ENCODE data around the gene ESYT1.

Gene ESYT1

DNA sequence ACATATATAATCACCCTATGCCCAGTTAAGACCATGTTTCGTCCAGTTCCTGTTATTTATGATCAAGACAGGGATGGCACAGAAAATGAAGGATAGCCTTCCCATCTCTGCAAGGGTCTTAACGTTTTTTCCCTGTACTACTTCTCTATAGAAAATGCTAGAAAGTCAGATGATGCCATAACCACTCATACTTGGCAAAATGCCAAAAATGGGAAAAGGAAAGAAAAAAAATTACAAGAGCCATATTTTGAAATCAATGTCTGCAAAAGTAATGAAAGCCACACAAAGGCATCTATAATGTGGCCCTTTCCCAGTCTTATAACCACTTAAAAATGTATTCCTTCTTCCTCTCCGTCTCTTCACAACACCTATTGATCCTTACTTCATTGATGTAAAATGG, 22.5 kb downstream of the ESYT1 start:
- TF ChIP-seq, protein P1, sequence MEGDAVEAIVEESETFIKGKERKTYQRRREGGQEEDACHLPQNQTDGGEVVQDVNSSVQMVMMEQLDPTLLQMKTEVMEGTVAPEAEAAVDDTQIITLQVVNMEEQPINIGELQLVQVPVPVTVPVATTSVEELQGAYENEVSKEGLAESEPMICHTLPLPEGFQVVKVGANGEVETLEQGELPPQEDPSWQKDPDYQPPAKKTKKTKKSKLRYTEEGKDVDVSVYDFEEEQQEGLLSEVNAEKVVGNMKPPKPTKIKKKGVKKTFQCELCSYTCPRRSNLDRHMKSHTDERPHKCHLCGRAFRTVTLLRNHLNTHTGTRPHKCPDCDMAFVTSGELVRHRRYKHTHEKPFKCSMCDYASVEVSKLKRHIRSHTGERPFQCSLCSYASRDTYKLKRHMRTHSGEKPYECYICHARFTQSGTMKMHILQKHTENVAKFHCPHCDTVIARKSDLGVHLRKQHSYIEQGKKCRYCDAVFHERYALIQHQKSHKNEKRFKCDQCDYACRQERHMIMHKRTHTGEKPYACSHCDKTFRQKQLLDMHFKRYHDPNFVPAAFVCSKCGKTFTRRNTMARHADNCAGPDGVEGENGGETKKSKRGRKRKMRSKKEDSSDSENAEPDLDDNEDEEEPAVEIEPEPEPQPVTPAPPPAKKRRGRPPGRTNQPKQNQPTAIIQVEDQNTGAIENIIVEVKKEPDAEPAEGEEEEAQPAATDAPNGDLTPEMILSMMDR (IDR thresholded peaks at IDR 0.05; ENCODE audit: insufficient read depth, low read depth, low read length, missing control alignments) = no peak
- no peak overlapping the region for H3K4me3 ChIP-seq (ENCODE audit: low read depth, low read length)
- DNase-seq (ENCODE audit: low read depth) = no peak

DNA sequence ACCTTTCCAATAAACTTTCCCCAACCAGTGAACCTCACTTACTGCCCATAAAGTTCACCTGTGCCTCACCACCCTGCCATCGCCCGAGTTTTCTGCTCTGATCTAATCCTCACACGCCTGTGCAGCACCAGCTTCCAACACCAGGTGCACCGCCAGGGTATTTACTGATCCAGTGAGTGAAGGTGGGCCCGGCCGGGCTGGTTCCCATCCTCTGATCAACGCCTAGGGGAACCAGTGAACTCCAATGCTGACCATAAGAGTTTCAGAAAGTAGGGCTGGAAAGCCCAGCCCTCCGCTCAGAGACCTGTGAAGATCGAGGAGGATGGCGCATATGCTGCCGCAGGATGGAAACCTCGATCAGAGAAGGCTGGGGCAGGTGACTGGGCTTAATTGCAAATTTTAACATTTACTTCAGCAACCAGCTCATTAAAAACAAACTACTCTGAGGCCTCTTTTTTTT, 23.6 kb downstream of the ESYT1 start:
- DNase-seq (ENCODE audit: low read depth) = peak; percentile 85
- H3K4me3 ChIP-seq (ENCODE audit: low read depth, low read length) = peak overlapping the region; percentile 85
- TF ChIP-seq, protein P1 (IDR thresholded peaks at IDR 0.05; ENCODE audit: insufficient read depth, low read depth, low read length, missing control alignments) = peak; percentile 57

DNA sequence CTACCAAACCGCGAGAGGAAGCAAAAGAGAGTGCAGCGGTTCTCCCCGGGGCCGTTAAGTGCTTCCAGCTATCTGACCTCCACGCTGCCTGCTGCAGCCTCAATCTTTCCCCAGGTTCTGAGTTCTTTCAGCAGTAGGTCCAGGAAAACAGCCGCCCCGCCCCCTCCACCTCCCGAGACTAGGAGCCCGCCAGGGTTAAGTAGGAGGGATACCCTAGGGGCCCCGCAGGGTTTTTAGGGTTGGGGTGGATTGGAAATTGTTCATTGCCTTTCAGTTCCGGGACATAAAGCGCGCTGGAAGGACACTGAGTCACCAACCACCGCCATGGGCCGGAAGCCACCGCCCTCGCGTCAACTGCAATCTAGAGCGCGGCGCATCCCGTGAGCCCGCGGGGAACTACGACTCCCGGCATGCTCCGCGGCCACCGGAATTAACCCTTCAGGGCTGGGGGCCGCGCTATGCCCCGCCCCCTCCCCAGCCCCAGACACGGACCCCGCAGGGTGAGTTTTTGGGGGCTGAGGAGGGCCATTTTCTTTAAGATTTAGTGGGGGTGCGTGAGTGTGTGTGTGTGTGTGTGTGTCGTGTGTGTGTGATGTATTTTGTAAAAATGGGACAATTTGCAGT, 24.2 kb downstream of the ESYT1 start, which contains the start of gene MYL6B:
Gene MYL6B, plus strand, starts transcription at position 456 of the 624 bp plus-strand sequence. CDS start 1,332 bp downstream, outside the sequence.
- TF ChIP-seq, protein P1 (IDR thresholded peaks at IDR 0.05; ENCODE audit: insufficient read depth, low read depth, low read length, missing control alignments) = no peak
- DNase-seq (ENCODE audit: low read depth) = peak; percentile 95
- H3K4me3 ChIP-seq (ENCODE audit: low read depth, low read length) = peak within 1 kb of the TSS; percentile 85

DNA sequence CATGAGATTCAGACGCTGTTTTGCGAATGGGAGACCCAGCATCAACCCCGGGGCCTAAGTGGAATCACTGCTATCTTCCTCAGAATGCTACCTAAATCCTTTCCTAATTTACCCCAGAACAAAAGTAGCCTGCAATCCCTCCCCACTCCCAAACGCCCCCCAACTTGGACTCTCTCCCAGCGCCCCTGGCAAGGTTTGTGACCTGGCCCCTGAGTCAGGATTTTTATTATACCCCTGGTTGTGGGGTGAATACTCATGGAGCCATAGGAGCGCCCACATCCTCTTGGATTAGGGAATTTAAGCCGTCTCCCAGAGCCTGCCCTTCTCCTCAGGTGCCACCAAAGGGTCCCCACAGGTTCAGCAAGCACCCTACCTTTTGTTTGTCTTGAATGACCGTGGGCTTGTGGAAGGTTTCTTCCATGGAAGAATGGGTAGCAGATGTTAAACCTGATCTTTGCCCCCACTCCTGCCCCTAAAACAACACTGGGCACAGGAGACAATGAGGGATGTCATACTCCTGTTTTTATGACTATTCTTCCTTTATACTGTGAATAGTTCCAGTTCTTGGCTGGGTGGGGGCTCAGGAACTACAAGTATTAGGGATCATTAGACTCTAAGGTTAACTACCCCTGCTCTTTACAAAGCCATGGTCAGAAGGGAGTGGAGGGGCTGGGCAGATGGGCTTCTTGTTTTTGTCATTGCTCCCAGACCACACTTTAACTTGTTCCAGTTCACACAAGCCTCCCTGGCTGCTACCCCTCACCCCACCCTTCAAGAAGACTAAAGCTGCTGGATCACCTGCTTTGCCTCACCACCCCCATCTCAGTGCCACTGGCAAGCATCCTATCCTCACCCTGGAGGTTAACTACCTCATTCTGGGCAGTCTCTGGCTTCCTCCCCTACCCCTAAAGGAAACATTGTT, 24.9 kb downstream of the ESYT1 start:
- DNase-seq (ENCODE audit: low read depth) = no peak
- peak overlapping the region; percentile 85 for H3K4me3 ChIP-seq (ENCODE audit: low read depth, low read length)
- TF ChIP-seq, protein P1 (IDR thresholded peaks at IDR 0.05; ENCODE audit: insufficient read depth, low read depth, low read length, missing control alignments) = no peak

DNA sequence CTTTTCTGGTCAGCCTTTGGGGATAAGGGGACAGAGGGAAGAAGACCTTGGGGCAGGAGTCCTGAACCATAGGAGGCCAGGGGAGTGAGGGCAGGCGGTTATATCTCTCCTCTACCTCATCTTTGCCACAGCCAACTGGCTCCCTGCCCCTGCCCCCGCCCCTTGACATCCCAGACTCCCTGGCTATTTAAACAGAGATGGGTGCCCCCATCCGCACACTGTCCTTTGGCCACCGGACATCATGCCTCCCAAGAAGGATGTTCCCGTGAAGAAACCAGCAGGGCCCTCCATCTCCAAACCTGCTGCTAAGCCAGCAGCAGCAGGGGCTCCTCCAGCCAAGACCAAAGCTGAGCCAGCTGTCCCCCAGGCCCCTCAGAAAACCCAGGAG, 25.6 kb downstream of the ESYT1 start:
- TF ChIP-seq, protein P1 (IDR thresholded peaks at IDR 0.05; ENCODE audit: insufficient read depth, low read depth, low read length, missing control alignments) = no peak
- H3K4me3 ChIP-seq (ENCODE audit: low read depth, low read length) = no peak overlapping the region
- no peak for DNase-seq (ENCODE audit: low read depth)

DNA sequence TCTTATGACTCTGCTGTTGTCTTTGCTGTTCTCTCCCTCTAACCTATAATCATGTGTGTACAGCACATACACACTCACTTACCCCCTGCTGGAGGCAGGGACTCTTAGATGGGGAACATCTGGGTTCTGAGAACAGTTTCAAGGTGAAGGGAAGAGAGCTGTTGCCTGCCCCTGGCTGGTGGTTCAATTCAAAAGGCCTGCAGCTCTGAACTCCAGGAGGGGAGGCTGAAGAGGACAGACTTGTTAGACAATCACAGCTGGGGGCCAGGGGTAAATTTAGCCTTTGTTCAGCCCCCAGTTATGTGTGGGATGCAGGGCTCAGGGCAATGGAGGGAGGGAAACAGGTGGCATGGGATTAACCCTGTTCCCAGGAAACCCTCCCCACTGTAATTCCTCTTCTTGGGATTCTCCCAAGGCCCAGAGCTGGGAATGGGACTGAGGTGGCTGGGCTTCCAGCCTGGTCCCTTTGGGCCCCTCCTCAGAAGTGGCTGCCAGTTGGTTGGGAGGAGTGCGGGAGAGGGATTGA, 26.2 kb downstream of the ESYT1 start:
- DNase-seq (ENCODE audit: low read depth) = no peak
- H3K4me3 ChIP-seq (ENCODE audit: low read depth, low read length) = no peak overlapping the region
- TF ChIP-seq, protein P1 (IDR thresholded peaks at IDR 0.05; ENCODE audit: insufficient read depth, low read depth, low read length, missing control alignments) = no peak
